HUES48 (cell line): ENCODE data around the gene ZFAND4.
A peak's percentile ranks its signal among the peaks of the same experiment; 100 is the strongest.
"Not testable (repeated sequence)": the region's sequence is repeated elsewhere in the genome, so short reads cannot be mapped to it uniquely, and the experiment has no call there.

ENCODE experiments used
- H3K27ac ChIP-seq: one replicate; pipeline ENCODE4 v1.7.0; 2013; ENCODE audit warnings: low read depth, low read length, inconsistent platforms
- H3K27me3 ChIP-seq: 2 replicates; pipeline ENCODE4 v1.6.1; 2013; ENCODE audit warnings: mild to moderate bottlenecking, low read length; ENCODE audit not compliant: control insufficient read depth, insufficient read depth
- H3K36me3 ChIP-seq: 2 replicates; pipeline ENCODE4 v1.6.1; 2013; ENCODE audit warnings: low read length; ENCODE audit not compliant: control insufficient read depth, insufficient read depth
- H3K4me1 ChIP-seq: 2 replicates; pipeline ENCODE4 v1.6.1; 2013; ENCODE audit warnings: mild to moderate bottlenecking, low read length; ENCODE audit not compliant: control insufficient read depth, insufficient read depth
- H3K4me3 ChIP-seq: 2 replicates; pipeline ENCODE4 v1.5.1; 2013; ENCODE audit warnings: mild to moderate bottlenecking, low read depth, low read length
- H3K9ac ChIP-seq: 2 replicates; pipeline ENCODE4 v1.6.1; 2013; ENCODE audit warnings: mild to moderate bottlenecking, low read depth, low read length, moderate library complexity
- H3K9me3 ChIP-seq: 2 replicates; pipeline ENCODE4 v1.6.1; 2013; ENCODE audit warnings: low read length; ENCODE audit not compliant: control insufficient read depth, insufficient read depth

The ZFAND4 gene

GRCh38 chr10:45601254-45601930 is 71.2 kb downstream of the ZFAND4 start:
- not testable (repeated sequence) for H3K9ac ChIP-seq, H3K4me1 ChIP-seq, H3K27me3 ChIP-seq, H3K36me3 ChIP-seq, H3K27ac ChIP-seq, H3K9me3 ChIP-seq, H3K4me3 ChIP-seq

- H3K36me3 ChIP-seq, H3K27me3 ChIP-seq, H3K9me3 ChIP-seq, H3K27ac ChIP-seq, H3K9ac ChIP-seq, H3K4me3 ChIP-seq, H3K4me1 ChIP-seq: not testable (repeated sequence)
Observed at GRCh38 chr10:45600337-45601253, 72.0 kb downstream of the ZFAND4 start.

GRCh38 chr10:45599646-45600045 is 72.9 kb downstream of the ZFAND4 start:
- Histone ChIP-seq H3K9me3 (no peaks in the 10 kb centered on the region; the same call in 1 of the 2 replicates), H3K9ac (no peak overlapping the region), H3K4me1 (no peaks in the 10 kb centered on the region), H3K27me3 (no peaks in the 10 kb centered on the region), H3K4me3 (no peak overlapping the region), H3K36me3 (no peaks in the 10 kb centered on the region), H3K27ac (no peak overlapping the region)

GRCh38 chr10:45599021-45599603 is 73.5 kb downstream of the ZFAND4 start:
- Histone ChIP-seq H3K36me3 (no peaks in the 10 kb centered on the region), H3K4me3 (no peak overlapping the region), H3K9me3 (no peaks in the 10 kb centered on the region; the same call in 1 of the 2 replicates), H3K27ac (no peak overlapping the region), H3K9ac (no peak overlapping the region), H3K27me3 (no peaks in the 10 kb centered on the region), H3K4me1 (no peaks in the 10 kb centered on the region)

- Histone ChIP-seq H3K4me3 (no peak overlapping the region), H3K36me3 (no peaks in the 10 kb centered on the region), H3K9me3 (no peaks in the 10 kb centered on the region; the same call in 1 of the 2 replicates), H3K27me3 (no peaks in the 10 kb centered on the region), H3K27ac (no peak overlapping the region), H3K4me1 (peaks cover 6% of the 10 kb centered on the region; the same call in 1 of the 2 replicates), H3K9ac (no peak overlapping the region)
Observed at GRCh38 chr10:45596526-45596925, 76.0 kb downstream of the ZFAND4 start.

- Histone ChIP-seq H3K9ac (peak overlapping the region; percentile 73), H3K4me1 (peaks cover 6% of the 10 kb centered on the region; the same call in 1 of the 2 replicates), H3K36me3 (no peaks in the 10 kb centered on the region), H3K9me3 (no peaks in the 10 kb centered on the region; the same call in 1 of the 2 replicates), H3K27me3 (no peaks in the 10 kb centered on the region), H3K4me3 (peak overlapping the region; percentile 79), H3K27ac (peak overlapping the region; percentile 80)
Observed at GRCh38 chr10:45594276-45595157, 78.1 kb downstream of the ZFAND4 start.

GRCh38 chr10:45593938-45594275 is 78.7 kb downstream of the ZFAND4 start:
- Histone ChIP-seq H3K27me3 (no peaks in the 10 kb centered on the region), H3K9me3 (no peaks in the 10 kb centered on the region; the same call in 1 of the 2 replicates), H3K27ac (no peak overlapping the region), H3K36me3 (no peaks in the 10 kb centered on the region), H3K9ac (peak overlapping the region; percentile 73), H3K4me1 (peaks cover 6% of the 10 kb centered on the region; the same call in 1 of the 2 replicates), H3K4me3 (peak overlapping the region; percentile 79)

- Histone ChIP-seq H3K27ac (no peak overlapping the region), H3K9me3 (no peaks in the 10 kb centered on the region), H3K27me3 (no peaks in the 10 kb centered on the region), H3K4me1 (peaks cover 6% of the 10 kb centered on the region; the same call in 1 of the 2 replicates), H3K4me3 (peak overlapping the region; percentile 79; the same call in 1 of the 2 replicates), H3K9ac (no peak overlapping the region), H3K36me3 (no peaks in the 10 kb centered on the region)
Observed at GRCh38 chr10:45592926-45593325, 79.6 kb downstream of the ZFAND4 start.

- Histone ChIP-seq H3K4me3 (no peak overlapping the region), H3K27me3 (no peaks in the 10 kb centered on the region), H3K9me3 (no peaks in the 10 kb centered on the region), H3K9ac (no peak overlapping the region), H3K4me1 (peaks cover 6% of the 10 kb centered on the region; the same call in 1 of the 2 replicates), H3K36me3 (no peaks in the 10 kb centered on the region), H3K27ac (no peak overlapping the region)
Observed at GRCh38 chr10:45592432-45592831, 80.1 kb downstream of the ZFAND4 start.

GRCh38 chr10:45591280-45591679 is 81.3 kb downstream of the ZFAND4 start:
- no peak overlapping the region for H3K4me3 ChIP-seq
- H3K27ac ChIP-seq = no peak overlapping the region
- no peak overlapping the region for H3K9ac ChIP-seq

More at GRCh38 chr10:45591280-45591679, 81.3 kb downstream of the ZFAND4 start:
- H3K36me3 ChIP-seq = no peaks in the 10 kb centered on the region
- peaks cover 6% of the 10 kb centered on the region; the same call in 1 of the 2 replicates for H3K4me1 ChIP-seq
- H3K9me3 ChIP-seq = no peaks in the 10 kb centered on the region
- H3K27me3 ChIP-seq = no peaks in the 10 kb centered on the region
